OCI-LY3 (cell line): ENCODE measurements around the gene FAM78B.

ENCODE experiments used
- H2AFZ ChIP-seq: fragments of 200-600, 300-600 bp; shearing (Covaris generic); 2 replicates; pipeline ENCODE4 v1.6.0; 2014; ENCODE audit warnings: antibody characterized with exemption, low read depth, low read length
- H3K27ac ChIP-seq: fragments of 200-600, 300-600 bp; sonication (generic); 2 replicates; pipeline ENCODE4 v1.5.1; 2014; ENCODE audit warnings: mild to moderate bottlenecking, low read length, moderate library complexity, mixed read lengths
- H3K27me3 ChIP-seq: fragments of 200-600, 300-600 bp; sonication (generic); 2 replicates; pipeline ENCODE4 v1.6.1; 2014; ENCODE audit warnings: low read depth, low read length, mixed read lengths
- H3K36me3 ChIP-seq: fragments of 200-600, 300-600 bp; sonication (generic); replicated peaks from 2 replicates; pipeline ENCODE3; 2014; ENCODE audit warnings: low read depth, low read length, mixed read lengths
- H3K4me1 ChIP-seq: fragments of 300-600, 200-600 bp; sonication (generic); 2 replicates; pipeline ENCODE4 v1.6.1; 2014; ENCODE audit warnings: low read length, mixed read lengths
- H3K4me2 ChIP-seq: fragments of 200-600, 300-600 bp; sonication (generic); 2 replicates; pipeline ENCODE4 v1.6.1; 2014; ENCODE audit warnings: low read length, mixed read lengths
- H3K4me3 ChIP-seq: fragments of 300-600, 200-600 bp; sonication (generic); 2 replicates; pipeline ENCODE4 v1.5.1; 2014; ENCODE audit warnings: antibody characterized with exemption, mild to moderate bottlenecking, low read length, moderate library complexity
- H3K79me2 ChIP-seq: fragments of 300-600, 200-600 bp; shearing (Covaris generic); 2 replicates; pipeline ENCODE4 v1.6.1; 2014; ENCODE audit warnings: mild to moderate bottlenecking, low read length, mixed read lengths
- H3K9ac ChIP-seq: fragments of 300-600, 200-600 bp; shearing (Covaris generic); 2 replicates; pipeline ENCODE4 v1.6.0; 2014; ENCODE audit warnings: mild to moderate bottlenecking, low read length, moderate library complexity
- H3K9me3 ChIP-seq: fragments of 200-600, 300-600 bp; shearing (Covaris generic); 2 replicates; pipeline ENCODE4 v1.6.1; 2014; ENCODE audit warnings: low read length, mixed read lengths; ENCODE audit not compliant: insufficient read depth
- H4K20me1 ChIP-seq: fragments of 200-600, 300-600 bp; sonication (generic); 2 replicates; pipeline ENCODE4 v1.6.1; 2016; ENCODE audit warnings: low read length, mixed read lengths; ENCODE audit not compliant: insufficient read depth
- CTCF ChIP-seq: fragments of 200-600, 300-600 bp; sonication (generic); IDR thresholded peaks from 2 replicates; pipeline ENCODE4 v1.5.1; 2014; ENCODE audit warnings: antibody characterized with exemption, low read length, low read depth
- EZH2phosphoT487 ChIP-seq: fragments of 200-600 bp; shearing (Covaris generic); IDR thresholded peaks from 2 replicates; pipeline ENCODE4 v1.6.1; 2018; ENCODE audit warnings: antibody characterized with exemption, mixed run types, low read depth

FAM78B gene

GRCh38 chr1:166082601-166083000 lies 84.2 kb downstream of the FAM78B start:
- H3K27me3 ChIP-seq: no peaks in the 10 kb centered on the region
- H3K4me1 ChIP-seq: peaks cover 52% of the 10 kb centered on the region
- no peak overlapping the region for H3K9ac ChIP-seq
- peaks cover 61% of the 10 kb centered on the region for H4K20me1 ChIP-seq
- no peak overlapping the region for H3K4me2 ChIP-seq
- H3K79me2 ChIP-seq: peaks cover 87% of the 10 kb centered on the region
- peaks cover 22% of the 10 kb centered on the region for H3K36me3 ChIP-seq
- H3K4me3 ChIP-seq: no peak overlapping the region
- H3K27ac ChIP-seq: no peak overlapping the region
- no peak overlapping the region for H2AFZ ChIP-seq
- no peak for TF ChIP-seq EZH2phosphoT487
- no peak for TF ChIP-seq CTCF
- H3K9me3 ChIP-seq: no peaks in the 10 kb centered on the region

DNA sequence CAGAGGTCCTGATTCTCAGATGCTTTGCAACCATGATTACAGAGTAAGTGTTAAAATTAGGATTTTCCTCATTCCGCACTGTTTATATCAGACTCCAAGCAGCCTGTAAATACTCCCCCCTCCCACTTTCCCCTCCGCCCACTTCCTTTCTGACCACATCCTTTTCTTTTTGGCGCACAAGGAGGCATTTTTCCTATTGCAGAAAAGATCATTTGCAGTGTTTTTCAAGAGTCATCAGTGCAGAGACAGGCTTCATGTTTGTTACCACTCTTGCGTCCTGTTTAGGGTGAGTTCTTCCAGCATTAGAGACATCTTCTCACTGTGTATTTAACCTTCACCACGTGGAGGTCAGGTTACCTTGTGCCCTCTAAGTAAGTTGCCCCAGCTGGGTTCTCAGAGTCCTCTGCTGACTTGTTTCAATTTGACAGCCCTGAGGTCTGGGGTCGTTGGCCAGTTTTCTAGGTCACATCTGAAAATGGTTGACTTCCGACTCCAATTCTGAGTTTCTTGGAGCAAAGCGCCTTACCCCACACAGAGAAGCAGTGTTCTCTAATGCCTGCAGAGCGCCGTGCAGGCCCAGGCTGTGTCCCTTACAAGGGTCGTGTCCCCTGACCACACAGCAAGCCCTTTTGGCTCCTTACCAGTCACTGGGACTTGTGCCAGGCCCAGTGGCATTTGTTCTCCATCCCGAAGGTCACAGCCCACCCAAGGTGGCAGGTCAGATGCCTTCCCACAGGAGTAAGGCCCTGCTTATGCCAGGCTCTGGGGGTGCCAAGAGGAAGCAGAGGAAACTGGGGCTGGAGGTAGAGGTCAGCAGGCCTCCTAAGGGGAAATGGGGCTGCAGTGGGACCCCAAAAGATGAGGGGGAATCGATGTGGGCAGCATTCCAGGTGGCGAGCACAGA lies 85.6 kb downstream of the FAM78B start:
- H3K9ac ChIP-seq: no peak overlapping the region

DNA sequence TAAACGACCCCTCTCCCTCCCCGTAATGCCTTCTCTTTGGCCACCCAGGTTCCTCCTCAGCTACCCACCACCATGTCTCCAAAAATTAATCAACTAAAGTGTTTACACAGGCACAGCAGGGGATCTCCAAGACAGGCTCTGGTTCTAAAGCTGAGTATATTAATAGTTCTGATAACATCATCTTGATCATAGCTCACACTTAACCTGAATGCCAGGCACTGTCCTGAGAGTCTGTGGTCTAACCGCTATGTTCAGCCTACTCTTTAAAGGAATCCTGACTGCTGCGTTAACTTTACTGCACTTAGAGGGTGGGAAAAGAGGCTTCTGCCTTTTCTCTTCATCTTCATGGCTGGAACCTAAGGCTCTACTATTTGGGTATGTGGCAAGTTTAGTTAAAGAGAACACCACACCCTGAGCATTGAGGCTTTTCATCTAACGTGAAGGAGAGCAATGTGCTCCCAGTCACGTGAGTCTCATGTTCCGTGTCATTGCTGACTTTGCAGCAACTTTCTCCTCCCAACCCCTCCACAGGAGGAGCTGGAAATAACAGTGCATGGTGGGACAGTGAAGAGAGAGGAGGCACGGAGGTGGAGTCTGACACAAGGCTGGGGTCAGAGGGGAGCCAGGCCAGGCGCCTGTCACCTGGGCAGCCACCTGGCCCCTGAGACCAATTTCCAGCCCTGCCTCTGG lies 86.4 kb downstream of the FAM78B start:
- Histone ChIP-seq H3K9me3 (no peaks in the 10 kb centered on the region), H3K4me1 (peaks cover 49% of the 10 kb centered on the region), H3K36me3 (peaks cover 17% of the 10 kb centered on the region), H2AFZ (no peak overlapping the region), H3K4me2 (no peak overlapping the region), H3K27ac (no peak overlapping the region), H4K20me1 (peaks cover 43% of the 10 kb centered on the region), H3K79me2 (peaks cover 80% of the 10 kb centered on the region), H3K27me3 (no peaks in the 10 kb centered on the region), H3K9ac (no peak overlapping the region), H3K4me3 (no peak overlapping the region)
- TF ChIP-seq EZH2phosphoT487 (no peak), CTCF (no peak)

More for the DNA sequence above, 85.6 kb downstream of the FAM78B start:
- no peak overlapping the region for H2AFZ ChIP-seq
- H3K4me1 ChIP-seq: peaks cover 49% of the 10 kb centered on the region
- peaks cover 83% of the 10 kb centered on the region for H3K79me2 ChIP-seq
- H3K9me3 ChIP-seq: no peaks in the 10 kb centered on the region
- H3K27me3 ChIP-seq: no peaks in the 10 kb centered on the region
- H3K27ac ChIP-seq: no peak overlapping the region
- no peak overlapping the region for H3K4me2 ChIP-seq
- TF ChIP-seq EZH2phosphoT487 (no peak), CTCF (no peak)
- peaks cover 51% of the 10 kb centered on the region for H4K20me1 ChIP-seq
- H3K36me3 ChIP-seq: peaks cover 17% of the 10 kb centered on the region
- no peak overlapping the region for H3K4me3 ChIP-seq

GRCh38 chr1:166079276-166079675 lies 87.5 kb downstream of the FAM78B start:
- no peak overlapping the region for H3K27ac ChIP-seq
- peaks cover 76% of the 10 kb centered on the region for H3K79me2 ChIP-seq
- peaks cover 44% of the 10 kb centered on the region for H3K4me1 ChIP-seq
- H2AFZ ChIP-seq: no peak overlapping the region
- H3K9ac ChIP-seq: no peak overlapping the region
- no peaks in the 10 kb centered on the region for H3K27me3 ChIP-seq
- H3K36me3 ChIP-seq: peaks cover 24% of the 10 kb centered on the region
- no peak for TF ChIP-seq EZH2phosphoT487
- TF ChIP-seq CTCF: no peak
- peaks cover 35% of the 10 kb centered on the region for H4K20me1 ChIP-seq
- no peaks in the 10 kb centered on the region for H3K9me3 ChIP-seq
- H3K4me3 ChIP-seq: no peak overlapping the region
- no peak overlapping the region for H3K4me2 ChIP-seq
